OCI-LY3 (cell line): ENCODE results near the gene ARFGAP3.

Experiments used
- CTCF ChIP-seq: fragments of 200-600, 300-600 bp; sonication (generic); IDR thresholded peaks from 2 replicates; pipeline ENCODE4 v1.5.1; 2014; ENCODE audit warnings: antibody characterized with exemption, low read length, low read depth
- EZH2phosphoT487 ChIP-seq: fragments of 200-600 bp; shearing (Covaris generic); IDR thresholded peaks from 2 replicates; pipeline ENCODE4 v1.6.1; 2018; ENCODE audit warnings: antibody characterized with exemption, mixed run types, low read depth

GRCh38 chr22:42807185-42807584 lies 49.9 kb downstream of the ARFGAP3 start:
- TF ChIP-seq CTCF (no peak), EZH2phosphoT487 (no peak)
